PC-9 (cell line): ENCODE results near the gene SEC16B.

Experiments used
- EZH2 ChIP-seq: fragments of 200-600 bp; sonication (generic); IDR thresholded peaks from 2 replicates; pipeline ENCODE4 v1.8.0; 2017; ENCODE audit warnings: antibody characterized with exemption, low read depth
- TF ChIP-seq, protein P1 (sequence below): fragments of 200-600 bp; sonication (generic); conservative IDR thresholded peaks from 2 replicates; pipeline ENCODE4 v1.6.1; 2017; ENCODE audit warnings: mixed run types, antibody characterized with exemption, mild to moderate bottlenecking, moderate library complexity

DNA sequence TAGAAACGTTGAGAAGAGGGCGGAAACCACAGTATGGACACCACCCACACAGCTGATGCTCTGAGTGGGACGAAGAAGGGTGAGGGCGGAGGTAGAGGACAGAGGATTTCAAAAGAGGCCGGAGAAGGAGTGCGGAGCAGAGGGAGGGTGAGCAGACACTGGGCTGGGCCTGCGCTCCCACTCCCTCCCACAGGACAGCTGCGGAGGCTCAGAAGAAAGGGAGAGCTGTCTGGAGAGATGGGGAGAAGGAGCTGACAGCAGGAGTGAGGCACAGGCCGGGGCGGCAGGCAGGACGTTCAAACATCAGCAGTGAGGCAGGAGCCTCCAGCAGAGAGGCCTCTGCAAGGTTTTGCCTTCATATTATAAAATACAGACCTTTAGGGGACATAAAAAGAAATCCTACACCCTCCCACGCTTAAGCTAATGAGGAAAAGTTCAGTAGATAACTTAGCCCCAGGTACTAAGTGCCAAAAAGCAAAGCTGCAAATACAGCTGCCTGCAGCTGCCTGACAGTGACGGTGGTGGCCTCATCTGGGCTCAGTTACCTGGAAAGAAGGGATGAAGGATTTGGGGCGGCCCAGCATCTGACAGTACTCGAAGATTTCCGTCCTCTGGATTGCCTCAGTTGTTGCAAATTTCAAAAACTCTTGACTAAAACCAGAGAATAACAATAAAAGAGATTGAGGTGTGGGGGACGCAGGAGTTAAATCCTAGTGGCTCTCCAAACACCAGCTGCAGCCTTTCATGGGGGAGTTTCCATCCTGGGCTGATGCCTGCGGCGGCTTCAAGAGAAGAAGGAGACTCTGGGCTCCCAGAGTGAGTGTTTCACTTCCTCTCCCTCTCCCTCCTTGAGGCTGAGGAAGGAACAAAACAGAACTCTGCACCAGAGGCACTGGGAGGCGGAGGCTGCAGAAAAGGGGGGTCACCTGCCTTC lies 25.6 kb downstream of the SEC16B start:
- TF ChIP-seq, protein P1, sequence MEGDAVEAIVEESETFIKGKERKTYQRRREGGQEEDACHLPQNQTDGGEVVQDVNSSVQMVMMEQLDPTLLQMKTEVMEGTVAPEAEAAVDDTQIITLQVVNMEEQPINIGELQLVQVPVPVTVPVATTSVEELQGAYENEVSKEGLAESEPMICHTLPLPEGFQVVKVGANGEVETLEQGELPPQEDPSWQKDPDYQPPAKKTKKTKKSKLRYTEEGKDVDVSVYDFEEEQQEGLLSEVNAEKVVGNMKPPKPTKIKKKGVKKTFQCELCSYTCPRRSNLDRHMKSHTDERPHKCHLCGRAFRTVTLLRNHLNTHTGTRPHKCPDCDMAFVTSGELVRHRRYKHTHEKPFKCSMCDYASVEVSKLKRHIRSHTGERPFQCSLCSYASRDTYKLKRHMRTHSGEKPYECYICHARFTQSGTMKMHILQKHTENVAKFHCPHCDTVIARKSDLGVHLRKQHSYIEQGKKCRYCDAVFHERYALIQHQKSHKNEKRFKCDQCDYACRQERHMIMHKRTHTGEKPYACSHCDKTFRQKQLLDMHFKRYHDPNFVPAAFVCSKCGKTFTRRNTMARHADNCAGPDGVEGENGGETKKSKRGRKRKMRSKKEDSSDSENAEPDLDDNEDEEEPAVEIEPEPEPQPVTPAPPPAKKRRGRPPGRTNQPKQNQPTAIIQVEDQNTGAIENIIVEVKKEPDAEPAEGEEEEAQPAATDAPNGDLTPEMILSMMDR, result no peak
- no peak for TF ChIP-seq EZH2
